Left hindlimb (tissue), 1 donor: ENCODE data around the gene AGAP1.
"Not testable (repeated sequence)": the region's sequence is repeated elsewhere in the genome, so short reads cannot be mapped to it uniquely, and the experiment has no call there.

Experiments
- DNase-seq: peaks from one replicate; pipeline ENCODE4 v3.0.0-alpha.2; 2018

Gene AGAP1

DNA sequence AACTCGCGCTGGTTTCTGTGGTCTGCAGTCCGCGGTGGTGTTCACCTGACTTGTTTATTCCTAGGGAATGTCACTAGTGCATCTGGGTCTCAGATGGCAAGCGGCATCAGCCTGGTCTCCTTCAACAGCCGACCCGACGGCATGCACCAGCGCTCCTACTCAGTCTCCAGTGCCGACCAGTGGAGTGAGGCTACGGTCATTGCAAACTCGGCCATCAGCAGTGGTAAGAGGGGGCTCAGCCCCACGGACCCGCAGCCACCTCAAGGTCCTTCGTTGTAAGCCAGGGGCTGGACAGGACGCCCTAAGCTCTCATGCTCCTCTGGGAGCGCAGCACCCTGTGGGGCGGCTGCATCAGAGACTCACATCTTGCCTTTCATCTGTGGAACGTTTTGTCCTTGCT is 436.9 kb downstream of the AGAP1 start:
- no peak for DNase-seq

DNA sequence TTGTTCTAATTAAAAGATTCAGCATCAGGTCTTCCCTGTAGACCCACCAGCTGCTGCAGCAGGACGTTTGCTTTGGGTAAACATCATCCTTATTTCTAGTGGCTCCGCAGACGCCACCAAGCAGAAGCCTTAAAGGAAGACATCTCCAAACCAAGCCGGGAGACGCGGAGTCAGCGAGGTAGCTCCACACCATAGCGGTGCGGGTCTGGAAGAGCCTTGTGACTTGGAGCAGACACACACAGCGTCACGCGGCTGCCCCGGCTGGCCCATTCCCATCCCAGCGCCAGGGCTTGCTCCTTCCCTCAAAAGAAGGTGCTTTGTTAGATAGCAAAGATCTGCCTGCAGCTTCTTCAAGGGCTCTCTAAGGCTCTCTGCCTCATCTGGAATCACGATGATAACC is 437.8 kb downstream of the AGAP1 start:
- DNase-seq, result no peak

DNA sequence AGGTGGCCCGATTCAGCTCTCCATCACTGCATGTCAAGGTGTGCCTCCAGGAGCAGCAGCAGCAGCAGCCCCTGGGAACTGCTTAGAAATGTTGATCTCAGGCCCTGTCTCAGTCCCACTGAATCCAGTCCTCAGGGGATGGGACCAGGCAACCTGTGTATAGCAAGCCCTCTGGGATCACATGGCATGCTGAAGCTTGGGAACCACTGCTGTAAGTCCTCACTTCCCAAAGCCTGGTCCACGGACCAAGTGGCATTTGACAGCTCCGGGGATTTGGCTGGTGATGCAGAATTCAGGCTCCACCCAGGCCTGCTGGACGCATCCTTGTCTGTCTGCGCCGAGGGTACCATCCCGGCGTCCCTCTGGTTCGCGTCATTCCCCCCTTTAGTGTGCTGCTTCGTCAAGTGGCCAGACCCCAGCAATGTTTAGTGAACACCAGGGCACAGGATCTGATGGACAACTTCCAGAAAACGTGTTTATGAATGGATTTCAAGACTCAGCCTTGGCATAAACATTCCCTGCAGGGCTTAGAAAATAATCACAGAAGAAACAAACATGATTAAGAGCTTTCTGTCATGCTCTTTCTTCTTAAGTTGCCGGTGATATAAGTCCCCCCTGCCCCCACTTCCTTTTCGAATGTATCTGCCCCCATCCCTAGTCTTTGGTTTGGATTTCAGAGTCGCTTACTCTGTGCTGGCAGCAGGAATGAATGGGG is 440.4 kb downstream of the AGAP1 start:
- DNase-seq, result no peak

DNA sequence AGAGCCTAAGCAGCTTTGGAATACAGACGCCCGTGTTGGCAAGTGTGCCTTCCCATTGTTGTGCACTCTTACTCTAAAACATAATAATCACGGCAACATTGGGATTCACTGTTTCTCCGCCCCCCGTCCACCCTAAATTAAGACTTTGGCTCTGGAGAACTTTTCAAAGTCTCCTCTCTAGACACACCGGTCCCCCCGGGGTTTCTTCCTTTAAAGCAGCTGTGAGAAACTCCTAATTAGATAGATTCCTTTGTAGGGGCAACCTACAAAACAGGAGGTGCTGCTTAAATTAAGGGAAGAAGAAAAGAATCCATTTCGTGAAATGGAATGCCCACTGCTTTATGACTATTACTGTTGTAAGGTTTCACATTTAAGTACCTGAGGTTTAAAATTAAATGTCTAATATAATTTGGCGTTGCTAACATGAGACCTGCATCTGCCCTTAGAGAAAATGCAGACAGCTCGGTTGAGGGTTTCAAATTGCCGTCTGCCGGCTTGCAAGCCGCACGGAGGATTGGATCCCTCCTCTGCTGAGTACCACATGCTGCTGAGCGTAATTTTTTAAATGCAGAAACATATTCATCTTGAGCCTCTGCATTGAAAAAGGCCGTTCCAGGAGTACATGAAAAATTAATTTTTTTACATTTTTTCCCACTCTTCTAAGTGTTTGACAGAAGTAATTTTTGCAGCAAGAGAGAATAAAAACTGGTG is 441.1 kb downstream of the AGAP1 start:
- no peak for DNase-seq

DNA sequence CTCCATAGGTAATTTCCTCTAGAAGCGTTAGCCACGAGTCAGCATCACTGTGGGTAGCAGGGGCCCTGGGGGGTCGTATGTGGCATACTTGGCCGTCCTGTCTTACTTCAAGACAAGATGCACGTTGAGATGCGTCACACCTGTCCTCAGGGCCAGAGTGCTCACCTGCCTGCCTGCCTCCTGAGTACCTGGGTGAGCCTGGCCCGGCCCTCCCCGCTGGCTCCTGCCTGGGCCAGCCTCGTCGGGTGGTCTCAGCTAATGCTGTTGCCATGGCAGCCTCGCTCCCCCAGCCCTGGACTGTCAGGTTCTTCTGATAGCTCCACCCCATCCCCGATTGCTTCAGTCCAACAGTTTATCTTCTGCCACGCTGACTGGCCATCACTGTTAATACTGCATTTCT is 441.9 kb downstream of the AGAP1 start:
- DNase-seq, result no peak

DNA sequence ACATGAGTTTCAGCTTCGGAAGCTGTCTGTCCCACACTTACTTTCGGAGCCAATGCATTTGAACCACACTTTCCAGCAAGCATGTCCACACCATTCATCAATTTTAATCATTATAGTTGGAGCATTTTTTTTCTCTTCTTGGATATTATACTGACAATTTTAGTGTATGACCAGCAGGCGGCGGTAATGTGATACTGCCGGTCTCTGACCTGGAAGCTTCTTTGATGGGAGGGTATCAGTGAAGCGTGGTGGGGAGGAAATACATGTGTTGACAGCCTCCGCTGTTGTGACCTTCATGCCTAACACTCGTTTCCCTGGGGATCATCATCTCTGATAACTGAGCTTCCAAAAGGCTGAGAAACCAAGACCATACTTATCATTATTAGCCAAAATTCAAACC is 442.6 kb downstream of the AGAP1 start:
- no peak for DNase-seq

DNA sequence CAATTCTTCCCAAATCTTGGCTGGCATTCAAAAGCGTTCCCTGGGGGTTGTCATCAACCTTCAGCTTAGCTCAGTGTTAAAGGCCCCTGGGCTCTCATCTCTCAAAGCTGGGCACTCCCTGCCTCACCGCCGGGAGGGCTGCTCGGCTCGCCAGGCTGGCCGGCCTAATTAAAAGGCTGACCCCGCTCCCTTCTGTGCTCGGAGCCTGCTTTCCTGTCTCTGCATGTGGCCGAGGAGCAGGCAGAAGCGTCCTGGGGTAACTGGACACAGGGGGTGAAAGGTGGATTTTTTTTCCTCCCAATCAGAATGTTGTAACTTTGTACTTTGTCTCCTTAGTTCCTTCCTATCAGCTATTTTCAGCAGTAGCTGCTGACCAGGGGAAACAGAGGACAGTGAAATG is 443.2 kb downstream of the AGAP1 start:
- no peak for DNase-seq

DNA sequence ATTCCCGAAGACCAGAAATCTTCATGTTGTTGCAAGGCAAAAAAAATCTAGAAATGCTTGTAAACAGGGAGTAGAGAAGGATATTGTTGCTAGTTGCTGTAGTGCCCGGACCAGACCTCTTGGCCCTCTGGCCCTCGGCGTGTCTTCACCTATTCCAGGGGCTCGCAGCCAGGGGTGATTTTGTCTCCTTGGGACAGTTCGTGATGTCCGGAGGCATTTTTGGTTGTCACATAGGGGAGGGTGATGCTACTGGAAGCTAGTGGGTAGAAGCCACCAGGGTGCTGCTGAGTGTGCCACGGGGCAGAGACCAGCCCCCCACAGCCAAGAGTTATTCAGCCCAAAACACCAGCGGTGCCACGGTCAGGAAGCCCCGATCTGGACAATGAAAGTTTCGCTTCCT is 443.7 kb downstream of the AGAP1 start:
- no peak for DNase-seq

DNA sequence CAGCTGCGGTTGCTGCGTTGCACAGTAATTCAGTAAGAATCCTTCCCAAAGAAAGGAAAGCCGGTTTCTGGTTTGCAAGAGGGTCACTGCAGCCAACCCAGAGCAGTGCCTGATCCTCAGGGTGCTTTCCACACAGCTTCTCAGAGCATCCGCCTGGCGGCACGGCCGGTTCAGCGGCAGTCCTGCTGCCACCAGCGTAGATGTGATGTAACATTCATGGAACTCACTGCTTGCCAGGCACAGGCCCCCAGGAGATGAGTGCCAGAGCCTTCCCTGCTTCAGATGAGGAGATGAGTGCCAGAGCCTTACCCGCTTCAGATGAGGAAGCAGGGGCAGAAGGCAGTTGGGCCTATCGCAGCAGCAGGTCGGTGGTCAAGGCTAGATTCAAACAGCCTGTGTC is 444.1 kb downstream of the AGAP1 start:
- no peak for DNase-seq

DNA sequence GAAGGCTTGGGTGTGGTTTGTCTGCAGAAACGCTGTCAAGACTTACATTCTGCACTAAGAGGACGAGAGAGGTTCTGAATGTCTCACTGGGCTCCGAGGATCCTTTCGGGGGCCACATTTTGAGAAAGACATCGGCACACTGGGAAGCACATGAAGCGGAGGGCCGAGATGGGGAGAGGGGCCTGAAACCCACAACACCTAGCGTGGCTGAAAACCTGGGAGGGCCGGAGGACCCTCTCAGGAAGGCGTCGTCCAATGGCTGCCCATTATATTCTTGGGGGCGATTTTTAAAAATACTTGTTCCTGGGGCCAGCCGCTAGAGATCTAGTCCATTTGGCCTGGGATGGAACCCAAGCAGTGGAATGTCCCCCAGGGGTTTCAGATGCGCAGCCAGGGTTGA is 444.8 kb downstream of the AGAP1 start:
- DNase-seq, result no peak

DNA sequence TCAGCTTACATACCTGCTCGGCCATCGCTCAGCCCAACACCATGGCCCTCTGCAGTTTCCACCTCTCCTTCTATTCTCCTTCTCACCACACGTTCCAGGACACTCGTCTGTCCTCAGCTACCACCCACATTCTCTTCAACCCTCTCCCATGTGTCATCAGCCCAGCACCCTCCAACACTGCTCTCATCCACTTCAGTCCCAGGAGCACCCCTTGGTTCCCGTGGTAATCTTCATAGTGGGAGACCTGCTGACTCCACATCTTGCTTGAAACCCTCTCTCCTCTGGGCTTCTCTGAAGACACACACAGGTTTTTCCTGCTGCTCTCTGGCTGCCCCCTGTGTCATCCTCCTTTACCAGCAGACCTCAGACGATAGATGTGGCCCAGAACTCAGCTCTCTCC is 445.6 kb downstream of the AGAP1 start:
- DNase-seq, result no peak

DNA sequence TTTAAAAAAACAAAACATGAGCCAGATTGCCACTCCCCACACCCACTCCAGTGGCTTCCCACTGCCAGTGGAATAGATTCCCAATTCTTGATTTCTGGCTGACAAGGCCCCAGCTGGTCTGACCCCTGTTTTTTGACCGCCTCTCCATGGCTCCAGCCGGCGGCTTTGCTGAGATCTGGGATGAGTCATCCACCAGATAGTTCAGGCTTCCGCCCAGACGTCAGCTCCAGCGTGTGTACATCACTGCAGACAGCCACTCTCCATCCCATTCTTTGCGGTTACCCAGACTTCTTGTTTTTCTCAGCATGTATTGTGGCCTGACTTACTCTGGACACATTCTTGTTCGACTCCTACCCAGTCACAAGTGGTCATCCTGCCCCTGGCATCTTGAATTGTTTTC is 446.5 kb downstream of the AGAP1 start:
- DNase-seq, result peak; percentile 40

DNA sequence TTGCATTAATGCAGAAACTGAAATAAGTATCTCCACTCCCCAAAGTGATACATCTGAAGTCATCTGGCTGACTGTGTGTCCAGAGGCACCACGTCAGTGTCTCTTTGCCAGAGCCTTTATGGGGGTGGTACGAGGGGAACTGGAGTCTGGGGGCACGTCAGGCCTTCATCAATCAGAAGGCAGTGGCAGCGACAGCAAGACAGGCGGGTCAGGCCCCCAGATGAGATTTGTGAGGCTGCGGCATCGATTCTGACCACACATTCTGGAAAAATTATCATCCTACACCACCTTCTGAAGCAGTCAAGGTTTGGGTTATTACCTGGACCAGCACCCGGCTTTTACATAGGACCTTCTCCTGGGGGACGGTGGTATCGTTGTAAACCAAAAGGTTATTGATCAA is 450.7 kb downstream of the AGAP1 start:
- DNase-seq, result no peak

DNA sequence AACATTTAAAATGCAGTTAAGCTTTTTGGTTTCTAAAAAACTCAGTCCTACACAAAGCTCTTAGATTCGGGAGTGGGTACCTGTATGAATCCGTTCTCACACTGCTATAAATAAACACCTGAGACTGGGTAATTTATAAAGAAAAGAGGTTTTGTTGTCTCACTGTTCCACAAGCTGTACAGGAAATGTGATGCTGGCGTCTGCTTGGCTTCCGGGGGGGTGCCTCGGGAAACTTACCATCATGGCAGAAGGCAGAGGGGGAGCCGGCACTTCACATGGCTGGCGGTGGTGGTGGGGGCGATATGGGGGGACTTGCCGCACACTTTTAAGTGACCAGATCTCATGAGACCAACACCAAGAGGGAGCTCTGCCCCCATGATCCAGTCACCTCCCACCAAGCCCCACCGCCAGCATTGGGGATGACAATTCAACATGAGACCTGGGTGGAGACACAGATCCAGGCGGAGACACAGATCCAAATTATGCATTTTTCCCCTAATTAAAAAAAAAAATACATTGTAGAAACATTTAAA is 451.8 kb downstream of the AGAP1 start:
- DNase-seq, result no peak

DNA sequence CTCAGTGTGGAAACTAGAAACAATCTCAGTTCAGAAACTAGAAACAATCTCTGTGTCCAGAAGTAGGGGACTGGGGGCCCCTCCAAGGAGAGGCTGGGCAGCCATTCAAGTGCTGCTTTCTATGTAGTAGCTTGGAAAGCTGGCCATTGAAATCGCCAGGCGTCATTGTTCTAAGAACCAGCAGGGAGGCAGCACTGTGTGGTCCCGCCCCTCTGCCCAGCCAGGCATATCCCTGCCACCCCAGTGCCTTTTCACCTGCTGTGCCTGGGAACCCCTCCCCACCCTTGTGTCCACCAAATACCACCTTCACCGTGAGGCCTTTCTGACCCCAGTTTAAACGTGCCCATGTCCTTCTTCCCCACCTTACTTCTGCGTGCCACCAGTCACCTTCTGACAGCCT is 452.7 kb downstream of the AGAP1 start:
- no peak for DNase-seq

DNA sequence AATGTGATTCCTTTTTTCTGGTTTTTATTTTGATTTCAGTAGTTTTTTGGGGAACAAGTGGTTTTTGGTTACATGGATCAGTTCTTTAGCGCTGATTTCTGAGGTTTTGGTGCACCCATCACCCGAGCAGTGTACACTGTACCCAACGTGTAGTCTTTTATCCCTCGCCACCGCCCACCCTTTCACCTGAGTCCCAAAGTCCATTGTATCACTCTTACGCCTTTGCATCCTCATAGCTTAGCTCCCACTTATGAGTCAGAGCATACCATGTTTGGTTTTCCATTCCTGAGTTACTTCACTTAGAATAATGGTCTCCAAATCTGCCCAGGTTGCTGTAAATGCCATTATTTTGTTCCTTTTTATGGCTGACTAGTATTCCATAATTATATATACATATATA is 453.2 kb downstream of the AGAP1 start:
- DNase-seq, result not testable (repeated sequence)

DNA sequence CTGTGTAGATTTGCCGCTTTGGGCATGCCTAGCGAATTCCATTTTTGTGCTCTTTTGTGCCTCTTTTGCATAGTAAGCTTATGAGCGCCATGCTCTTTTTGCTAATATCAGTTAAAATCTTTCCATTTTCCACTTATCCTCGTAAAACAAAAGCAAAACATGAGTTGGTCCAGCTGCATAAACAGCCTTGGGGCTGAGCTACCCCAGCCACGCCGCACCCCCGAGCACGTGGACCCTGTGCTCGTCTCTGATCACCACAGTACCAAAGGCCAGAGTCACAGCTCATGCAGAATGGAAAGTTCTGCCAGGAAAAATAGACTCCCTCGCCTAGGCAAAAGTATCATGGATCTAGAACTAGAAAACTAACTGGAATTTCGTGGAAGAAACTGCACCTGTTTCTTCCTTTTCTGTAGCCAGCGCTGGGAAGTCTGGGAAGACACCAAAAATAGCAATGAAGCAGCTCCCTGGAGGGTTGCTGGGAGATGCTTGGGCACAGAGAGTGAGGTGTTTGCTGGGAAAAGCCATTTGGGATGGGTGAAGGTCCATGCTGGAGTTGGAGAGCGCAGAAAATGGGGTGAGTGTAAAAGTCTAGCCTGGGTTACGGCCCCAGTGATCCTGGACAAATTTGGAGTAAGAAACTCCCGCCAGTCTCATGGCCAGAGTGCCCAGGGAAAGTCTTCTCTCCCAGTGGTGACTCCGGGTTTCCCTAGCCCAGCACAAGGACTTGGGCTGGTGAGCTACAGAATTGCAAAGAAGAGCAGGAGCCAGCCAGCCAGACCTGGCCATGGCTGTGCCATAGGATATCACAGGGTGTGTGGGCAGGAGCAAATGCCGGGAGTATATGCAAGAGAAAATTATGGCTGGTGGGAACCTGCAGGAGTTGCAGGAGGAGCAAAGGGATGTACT is 456.0 kb downstream of the AGAP1 start:
- no peak for DNase-seq

DNA sequence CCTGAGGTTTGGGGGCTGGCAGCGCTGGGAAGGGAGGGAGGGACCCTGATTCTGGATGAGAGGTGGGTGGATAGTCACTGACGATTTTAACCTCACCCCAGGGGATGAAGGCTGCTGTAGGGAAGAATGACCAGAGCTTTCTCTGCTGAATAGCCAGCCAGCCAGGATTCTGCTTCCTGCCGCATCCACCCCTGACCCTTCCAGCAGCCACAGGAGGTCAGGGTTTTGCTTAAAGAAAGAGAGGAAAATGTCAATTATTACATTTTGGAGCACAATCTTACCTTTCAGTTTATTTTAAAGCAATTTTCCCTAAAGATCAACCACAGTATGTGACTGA is 456.6 kb downstream of the AGAP1 start:
- no peak for DNase-seq

DNA sequence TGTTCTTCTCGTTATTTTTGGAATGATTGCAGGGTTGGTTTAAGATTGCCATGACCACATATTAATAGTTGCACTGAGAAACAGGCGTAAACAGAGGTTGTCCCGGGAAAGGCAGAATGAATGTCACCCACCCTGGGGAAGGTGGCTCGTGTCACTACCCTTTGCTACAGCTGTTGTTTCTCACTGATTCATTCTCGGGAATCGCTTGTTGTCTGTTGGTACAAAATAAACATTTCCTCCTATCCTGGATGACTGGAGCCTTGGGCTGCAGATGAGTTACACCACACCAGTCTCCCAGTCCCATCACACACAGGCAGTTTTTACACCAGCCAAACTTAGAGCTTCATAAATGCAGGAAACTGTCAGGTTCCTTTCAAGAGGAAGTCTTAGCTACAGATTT is 457.6 kb downstream of the AGAP1 start:
- no peak for DNase-seq

DNA sequence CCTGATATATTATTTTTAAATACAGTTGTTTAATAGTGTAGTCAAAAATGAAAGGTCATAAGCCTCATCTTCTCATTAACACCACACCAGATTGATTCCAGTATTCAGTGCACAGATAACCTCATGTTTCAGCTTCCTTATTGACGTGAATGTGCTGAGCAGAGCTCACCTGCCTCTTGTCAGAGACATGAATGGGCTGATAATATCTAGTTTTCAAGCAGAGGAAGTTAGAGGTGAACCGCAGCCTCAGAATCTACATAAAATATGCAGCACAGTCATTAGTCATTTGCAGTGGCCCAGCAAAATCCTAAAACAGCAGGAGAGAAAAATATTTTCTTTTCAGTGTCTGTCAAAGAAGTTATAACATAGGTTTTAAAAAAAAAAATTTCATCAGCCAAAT is 458.1 kb downstream of the AGAP1 start:
- no peak for DNase-seq

DNA sequence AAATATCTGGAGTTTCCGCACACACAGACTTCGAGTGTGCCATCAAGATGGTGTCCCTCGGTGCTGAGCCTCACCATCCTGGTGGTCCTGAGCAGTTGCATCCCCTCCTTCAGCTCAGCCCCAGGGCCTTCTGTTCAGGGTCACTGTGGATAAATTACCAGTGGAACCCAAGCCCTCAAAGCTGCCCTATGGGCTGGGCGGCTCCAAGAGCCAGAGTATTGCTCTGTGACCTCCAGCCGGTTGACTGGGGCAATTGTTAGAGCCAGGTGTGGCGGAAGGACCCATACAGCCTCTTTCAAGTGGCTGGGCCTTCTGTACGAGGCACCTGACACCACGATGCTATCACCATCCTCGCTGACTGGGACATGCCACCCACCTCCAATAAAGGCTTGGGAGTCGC is 458.9 kb downstream of the AGAP1 start:
- no peak for DNase-seq

DNA sequence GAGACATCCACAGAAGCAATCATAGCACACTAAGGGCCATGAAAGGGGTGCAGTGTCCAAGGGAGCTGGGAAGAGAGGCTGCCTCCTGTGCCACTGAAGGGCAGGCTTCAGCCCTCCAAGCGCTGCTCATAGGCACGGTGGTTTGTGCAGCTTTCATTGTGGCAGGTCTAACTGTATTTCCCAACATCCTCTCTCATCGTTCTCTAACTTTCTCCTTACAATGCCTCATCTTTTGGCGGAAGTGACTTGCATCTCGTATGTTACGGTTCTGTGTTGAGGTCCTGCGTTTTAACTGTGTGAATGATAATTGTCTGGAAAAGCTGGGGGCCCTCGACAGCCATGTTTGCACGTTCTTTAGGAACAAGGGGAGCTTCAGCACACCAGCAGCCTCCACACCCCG is 460.4 kb downstream of the AGAP1 start:
- DNase-seq, result no peak

DNA sequence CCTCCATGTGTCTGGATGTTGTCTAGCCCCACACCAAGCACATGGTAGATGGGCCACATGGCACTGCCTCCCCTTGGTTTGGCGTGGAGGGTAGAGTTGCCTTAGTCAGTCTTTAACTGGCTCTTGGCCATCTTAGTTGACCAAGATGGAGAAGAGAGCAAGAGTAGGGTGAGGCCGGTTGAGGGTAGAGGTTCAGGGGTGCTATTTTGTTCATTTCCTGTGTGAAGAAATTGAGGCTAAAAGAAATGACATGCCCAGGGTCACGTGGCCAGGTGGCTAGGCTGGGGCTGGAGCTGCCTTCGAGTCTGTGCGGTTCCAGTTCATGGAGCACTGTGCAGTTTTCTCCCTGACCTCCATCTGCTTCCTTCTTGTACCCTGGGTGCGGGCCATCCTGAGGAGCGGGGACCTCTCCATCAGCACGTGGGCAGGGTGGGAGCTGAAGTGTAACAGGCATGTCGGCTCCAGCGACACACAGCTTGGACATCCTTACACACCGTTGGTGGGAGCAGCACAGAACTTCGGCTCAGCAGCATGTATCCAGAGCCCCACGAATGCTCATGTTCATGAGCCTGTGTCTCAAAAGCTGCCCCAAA is 461.1 kb downstream of the AGAP1 start:
- DNase-seq, result no peak
